GM19452 (cell line): ENCODE measurements around the gene NPR3.
"Not testable (repeated sequence)": the region's sequence is repeated elsewhere in the genome, so short reads cannot be mapped to it uniquely, and the experiment has no call there.

Experiments
- ATAC-seq: cut with Tn5 transposase; IDR thresholded peaks from one replicate; pipeline ENCODE4 v1.9.1; 2021; ENCODE audit not compliant: unreplicated experiment

NPR3 gene

GRCh38 chr5:32760091-32760509 lies 49.0 kb downstream of the NPR3 start:
- no peak for ATAC-seq

GRCh38 chr5:32765266-32765665 lies 54.1 kb downstream of the NPR3 start:
- no peak for ATAC-seq

GRCh38 chr5:32767948-32768467 lies 56.9 kb downstream of the NPR3 start:
- no peak for ATAC-seq

GRCh38 chr5:32769711-32770110 lies 58.6 kb downstream of the NPR3 start:
- no peak for ATAC-seq

- ATAC-seq, result no peak
Measured at GRCh38 chr5:32770444-32770843, 59.3 kb downstream of the NPR3 start.

GRCh38 chr5:32771037-32771436 lies 59.9 kb downstream of the NPR3 start:
- no peak for ATAC-seq

GRCh38 chr5:32773944-32774343 lies 62.8 kb downstream of the NPR3 start:
- no peak for ATAC-seq

GRCh38 chr5:32776200-32776599 lies 65.1 kb downstream of the NPR3 start:
- ATAC-seq, result no peak

GRCh38 chr5:32777222-32777621 lies 66.1 kb downstream of the NPR3 start:
- no peak for ATAC-seq

- ATAC-seq, result no peak
Measured at GRCh38 chr5:32777733-32778132, 66.6 kb downstream of the NPR3 start.

GRCh38 chr5:32778403-32778802 lies 67.3 kb downstream of the NPR3 start:
- ATAC-seq, result no peak

GRCh38 chr5:32779754-32780415 lies 68.8 kb downstream of the NPR3 start:
- no peak for ATAC-seq

- no peak for ATAC-seq
Measured at GRCh38 chr5:32780508-32780919, 69.4 kb downstream of the NPR3 start.

- ATAC-seq, result no peak
Measured at GRCh38 chr5:32783661-32784060, 72.5 kb downstream of the NPR3 start.

GRCh38 chr5:32785611-32786254 lies 74.6 kb downstream of the NPR3 start:
- peak; percentile 63 for ATAC-seq

GRCh38 chr5:32786311-32786710 lies 75.2 kb downstream of the NPR3 start:
- no peak for ATAC-seq

- no peak for ATAC-seq
Measured at GRCh38 chr5:32790411-32790951, 79.4 kb downstream of the NPR3 start.

GRCh38 chr5:32791536-32792243 lies 80.6 kb downstream of the NPR3 start:
- ATAC-seq, result no peak

- ATAC-seq, result no peak
Measured at GRCh38 chr5:32794086-32794485, 83.0 kb downstream of the NPR3 start.

- ATAC-seq, result no peak
Measured at GRCh38 chr5:32802764-32803163, 91.6 kb downstream of the NPR3 start.

- no peak for ATAC-seq
Measured at GRCh38 chr5:32803656-32804055, 92.5 kb downstream of the NPR3 start.

GRCh38 chr5:32805462-32805861 lies 94.3 kb downstream of the NPR3 start:
- ATAC-seq, result not testable (repeated sequence)
